Measurements from ENCODE around the gene TTC12. TPM values are rescaled to one million over a fixed set of nuclear protein-coding genes. Genes with fewer than 3 reads are reported as not detected.
"Not testable (repeated sequence)": the region's sequence is repeated elsewhere in the genome, so short reads cannot be mapped to it uniquely, and the experiment has no call there.

Gene TTC12
- total and polyA plus RNA-seq, 3 donors from 2014 or later: 42.1 to 123 (median 81.3) TPM

- no peaks in the 10 kb centered on the region for H3K36me3 ChIP-seq (ENCODE audit: low read depth, missing control alignments)
- H3K27ac ChIP-seq: no peak overlapping the region
- DNase-seq: no peak
- 80 to 95% methylated on average over 5 of the region's 5 CpGs for WGBS, 2 donors
- H3K4me1 ChIP-seq: peaks cover 7% of the 10 kb centered on the region
- TF ChIP-seq POLR2A (IDR thresholded peaks at IDR 0.05) (no peak), CTCF (IDR thresholded peaks at IDR 0.05) (no peak)
- no peak overlapping the region for H3K4me3 ChIP-seq
- H3K9me3 ChIP-seq: no peaks in the 10 kb centered on the region
- no peaks in the 10 kb centered on the region for H3K27me3 ChIP-seq
- intact Hi-C loops (cut with DNase I; ENCODE audit: low total_unique reads): no loop called here
Measured at GRCh38 chr11:113293936-113294335, 20.4 kb upstream of the TTC12 start.

GRCh38 chr11:113295993-113296392, 18.4 kb upstream of the TTC12 start:
- H3K9me3 ChIP-seq: no peaks in the 10 kb centered on the region
- no peak overlapping the region for H3K27ac ChIP-seq
- no peak overlapping the region for H3K4me3 ChIP-seq
- no peaks in the 10 kb centered on the region for H3K36me3 ChIP-seq (ENCODE audit: low read depth, missing control alignments)
- no peak for TF ChIP-seq CTCF (IDR thresholded peaks at IDR 0.05)
- TF ChIP-seq POLR2A (IDR thresholded peaks at IDR 0.05): no peak
- H3K27me3 ChIP-seq: no peaks in the 10 kb centered on the region
- no peak for DNase-seq
- intact Hi-C loops (cut with DNase I; ENCODE audit: low total_unique reads): no loop called here
- WGBS, 2 donors: 72% methylated on average over 7 of the region's 7 CpGs
- peaks cover 7% of the 10 kb centered on the region for H3K4me1 ChIP-seq

GRCh38 chr11:113296447-113297205, 17.8 kb upstream of the TTC12 start:
- no peak overlapping the region for H3K27ac ChIP-seq
- no peaks in the 10 kb centered on the region for H3K9me3 ChIP-seq
- H3K4me1 ChIP-seq: peaks cover 7% of the 10 kb centered on the region
- no peak for DNase-seq
- no peaks in the 10 kb centered on the region for H3K27me3 ChIP-seq
- no peak for TF ChIP-seq CTCF (IDR thresholded peaks at IDR 0.05)
- TF ChIP-seq POLR2A (IDR thresholded peaks at IDR 0.05): no peak
- intact Hi-C loops (cut with DNase I; ENCODE audit: low total_unique reads): no loop called here
- no peak overlapping the region for H3K4me3 ChIP-seq
- 57 to 100% methylated on average over 2 of the region's 2 CpGs for WGBS, 2 donors
- H3K36me3 ChIP-seq (ENCODE audit: low read depth, missing control alignments): no peaks in the 10 kb centered on the region

- DNase-seq; H3K9me3 ChIP-seq; H3K4me1 ChIP-seq; intact Hi-C loops (cut with DNase I; ENCODE audit: low total_unique reads); H3K27ac ChIP-seq; H3K36me3 ChIP-seq (ENCODE audit: low read depth, missing control alignments); H3K27me3 ChIP-seq; H3K4me3 ChIP-seq: not testable (repeated sequence)
- WGBS, 2 donors: 93 to 96% methylated on average over 3 of the region's 3 CpGs
Measured at GRCh38 chr11:113298496-113298895, 15.9 kb upstream of the TTC12 start.

GRCh38 chr11:113304916-113305315, 9.5 kb upstream of the TTC12 start:
- Histone ChIP-seq H3K4me1 (no peaks in the 10 kb centered on the region), H3K27me3 (no peaks in the 10 kb centered on the region), H3K9me3 (no peaks in the 10 kb centered on the region), H3K4me3 (no peak overlapping the region), H3K36me3 (ENCODE audit: low read depth, missing control alignments) (no peaks in the 10 kb centered on the region), H3K27ac (no peak overlapping the region)
- DNase-seq: no peak
- intact Hi-C loops (cut with DNase I; ENCODE audit: low total_unique reads): loop anchor here (5.0 to 10.0 kb wide), 2 partner anchors 220 to 417 kb away; no protein-coding TSS in a partner anchor
- TF ChIP-seq POLR2A (IDR thresholded peaks at IDR 0.05): no peak
- TF ChIP-seq CTCF (IDR thresholded peaks at IDR 0.05): no peak
